SJCRH30 (cell line): Measurements from ENCODE around the gene COG5. TPM values are rescaled to one million over a fixed set of nuclear protein-coding genes. Genes with fewer than 3 reads are reported as not detected.

Source experiments
- DNase-seq, 2 experiments: peaks; one replicate each; pipeline ENCODE4 v3.0.0-alpha.2; 2015 to 2020
- H3K27ac ChIP-seq: fragments of 250-450 bp; sonication (Bioruptor Pico); 2 replicates; pipeline ENCODE4 v1.5.1; 2020; ENCODE audit warnings: mild to moderate bottlenecking, moderate library complexity
- H3K27me3 ChIP-seq: fragments of 250-450 bp; sonication (Bioruptor Pico); 2 replicates; pipeline ENCODE4 v1.5.1; 2020; ENCODE audit warnings: mild to moderate bottlenecking, moderate library complexity
- H3K36me3 ChIP-seq: fragments of 250-450 bp; sonication (Bioruptor Pico); 2 replicates; pipeline ENCODE4 v1.5.1; 2020; ENCODE audit warnings: mild to moderate bottlenecking, moderate library complexity
- H3K4me1 ChIP-seq: fragments of 250-450 bp; sonication (Bioruptor Pico); 2 replicates; pipeline ENCODE4 v1.5.1; 2020; ENCODE audit warnings: mild to moderate bottlenecking, moderate library complexity
- H3K4me3 ChIP-seq: fragments of 250-450 bp; sonication (Bioruptor Pico); 2 replicates; pipeline ENCODE4 v1.5.1; 2020; ENCODE audit warnings: mild to moderate bottlenecking, moderate library complexity
- H3K9me3 ChIP-seq: fragments of 250-450 bp; sonication (Bioruptor Pico); replicated peaks from 2 replicates; pipeline ENCODE4 v1.5.1; 2020; ENCODE audit warnings: mild to moderate bottlenecking, moderate library complexity
- total RNA-seq: library from RNA; depleted of rRNA; stranded (reverse); fragments of >200 nt; shearing (Covaris generic); gene quantifications from 2 replicates; pipeline ENCODE4 v1.2.3, GENCODE V29; 2014

Gene COG5
- total RNA-seq, 1 experiment from 2014 or later: 41.1 TPM

DNA sequence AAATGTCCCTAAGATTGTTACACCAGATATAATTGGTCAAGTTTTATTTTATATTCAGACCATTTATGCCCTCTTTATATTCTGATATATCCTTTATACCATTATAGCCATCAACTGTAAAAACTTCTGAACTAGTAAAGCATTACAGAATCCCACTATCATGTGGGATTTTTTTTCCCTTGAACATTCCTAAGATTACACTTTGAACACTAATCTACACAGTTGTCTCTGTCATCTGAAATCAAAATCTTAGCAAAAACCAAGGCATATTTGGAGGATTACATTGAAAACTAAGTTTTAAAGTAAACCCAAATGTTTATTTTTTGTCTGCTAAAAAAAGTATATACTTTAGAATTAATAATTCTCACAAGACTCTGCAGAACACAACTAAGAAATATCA, 210.0 kb downstream of the COG5 start:
- H3K27me3 ChIP-seq: no peaks in the 10 kb centered on the region
- no peaks in the 10 kb centered on the region for H3K4me1 ChIP-seq
- H3K4me3 ChIP-seq: no peak overlapping the region
- H3K27ac ChIP-seq: no peak overlapping the region
- no peaks in the 10 kb centered on the region for H3K9me3 ChIP-seq
- no peak for DNase-seq
- H3K36me3 ChIP-seq: no peaks in the 10 kb centered on the region

DNA sequence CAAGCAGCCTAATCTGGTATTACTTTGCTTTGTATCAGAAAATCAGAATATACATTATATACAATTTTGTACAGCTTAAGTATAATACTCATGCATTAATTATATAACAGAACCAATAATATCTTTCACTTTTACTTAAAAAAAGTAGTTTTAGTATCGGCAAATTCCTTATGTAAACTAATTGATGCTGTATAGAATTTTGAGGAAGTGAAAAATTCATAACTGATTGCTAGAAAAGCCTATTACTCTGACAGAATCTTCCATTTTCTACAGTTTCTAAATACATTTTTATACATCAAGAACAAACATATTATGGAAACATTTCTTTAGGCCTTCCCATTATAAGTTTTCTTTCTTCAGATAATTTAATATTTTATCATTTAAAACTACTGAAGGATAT, 217.8 kb downstream of the COG5 start:
- Histone ChIP-seq H3K9me3 (no peaks in the 10 kb centered on the region), H3K36me3 (no peaks in the 10 kb centered on the region), H3K27ac (no peak overlapping the region), H3K4me1 (no peaks in the 10 kb centered on the region), H3K4me3 (no peak overlapping the region), H3K27me3 (no peaks in the 10 kb centered on the region)
- DNase-seq: no peak

DNA sequence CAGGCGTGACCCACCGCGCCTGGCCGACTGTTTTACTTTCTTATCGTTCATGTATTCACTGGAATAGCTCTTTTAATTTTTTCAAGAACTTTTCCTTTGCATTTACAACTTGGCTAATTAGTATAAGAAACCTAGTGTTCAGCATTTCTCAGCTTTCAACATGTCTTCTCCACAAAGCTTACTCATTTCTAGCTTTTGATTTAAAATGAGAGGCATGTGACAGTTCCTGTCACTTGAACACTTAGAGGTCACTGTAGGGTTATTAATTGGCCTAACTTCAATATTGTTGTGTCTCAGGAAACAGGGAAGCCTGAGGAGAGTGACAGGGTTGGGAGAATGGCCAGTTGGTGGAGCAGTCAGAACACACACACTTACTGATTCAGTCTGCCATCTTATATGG, 218.9 kb downstream of the COG5 start:
- DNase-seq: no peak
- Histone ChIP-seq H3K36me3 (no peaks in the 10 kb centered on the region), H3K27ac (no peak overlapping the region), H3K27me3 (no peaks in the 10 kb centered on the region), H3K9me3 (no peaks in the 10 kb centered on the region), H3K4me3 (no peak overlapping the region), H3K4me1 (no peaks in the 10 kb centered on the region)

DNA sequence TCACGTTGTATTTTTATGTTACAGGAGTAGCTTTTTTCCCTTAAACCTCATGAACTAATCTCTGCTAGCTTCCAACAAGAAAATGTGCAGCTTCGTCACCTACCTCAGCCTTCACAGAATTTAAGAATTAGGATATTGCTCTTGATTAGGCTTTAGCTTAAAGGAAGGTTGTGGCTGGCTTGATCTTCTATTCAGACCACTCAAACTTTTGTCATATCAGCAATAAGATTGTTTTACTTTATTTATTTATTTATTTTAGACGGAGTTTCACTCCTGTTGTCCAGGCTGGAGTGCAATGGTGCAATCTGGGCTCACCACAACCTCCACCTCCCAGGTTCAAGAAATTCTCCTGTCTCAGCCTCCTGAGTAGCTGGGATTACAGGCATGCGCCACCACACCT, 219.4 kb downstream of the COG5 start:
- Histone ChIP-seq H3K4me3 (no peak overlapping the region), H3K27me3 (no peaks in the 10 kb centered on the region), H3K9me3 (no peaks in the 10 kb centered on the region), H3K36me3 (no peaks in the 10 kb centered on the region), H3K4me1 (no peaks in the 10 kb centered on the region), H3K27ac (no peak overlapping the region)
- DNase-seq: no peak

DNA sequence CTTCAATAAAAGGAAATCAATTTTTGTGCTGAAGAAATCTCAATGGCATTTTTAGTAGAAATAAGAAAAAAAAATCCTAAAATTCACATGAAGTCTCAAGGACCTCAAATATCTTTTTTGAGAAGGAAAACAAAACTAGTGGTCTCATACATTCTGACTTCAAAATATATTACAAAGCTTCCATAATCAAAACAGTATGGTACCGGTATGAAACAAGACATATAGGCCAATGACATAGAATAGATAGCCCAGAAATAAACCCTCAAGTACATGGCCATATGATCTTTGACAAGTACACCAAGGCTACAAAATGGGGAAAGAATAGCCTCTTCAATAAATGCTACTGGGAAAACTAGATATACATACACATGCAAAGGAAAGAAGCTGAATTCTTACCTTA, 225.6 kb downstream of the COG5 start:
- DNase-seq: no peak
- no peaks in the 10 kb centered on the region for H3K9me3 ChIP-seq
- no peaks in the 10 kb centered on the region for H3K4me1 ChIP-seq
- no peak overlapping the region for H3K27ac ChIP-seq
- no peaks in the 10 kb centered on the region for H3K36me3 ChIP-seq
- no peak overlapping the region for H3K4me3 ChIP-seq
- H3K27me3 ChIP-seq: no peaks in the 10 kb centered on the region

DNA sequence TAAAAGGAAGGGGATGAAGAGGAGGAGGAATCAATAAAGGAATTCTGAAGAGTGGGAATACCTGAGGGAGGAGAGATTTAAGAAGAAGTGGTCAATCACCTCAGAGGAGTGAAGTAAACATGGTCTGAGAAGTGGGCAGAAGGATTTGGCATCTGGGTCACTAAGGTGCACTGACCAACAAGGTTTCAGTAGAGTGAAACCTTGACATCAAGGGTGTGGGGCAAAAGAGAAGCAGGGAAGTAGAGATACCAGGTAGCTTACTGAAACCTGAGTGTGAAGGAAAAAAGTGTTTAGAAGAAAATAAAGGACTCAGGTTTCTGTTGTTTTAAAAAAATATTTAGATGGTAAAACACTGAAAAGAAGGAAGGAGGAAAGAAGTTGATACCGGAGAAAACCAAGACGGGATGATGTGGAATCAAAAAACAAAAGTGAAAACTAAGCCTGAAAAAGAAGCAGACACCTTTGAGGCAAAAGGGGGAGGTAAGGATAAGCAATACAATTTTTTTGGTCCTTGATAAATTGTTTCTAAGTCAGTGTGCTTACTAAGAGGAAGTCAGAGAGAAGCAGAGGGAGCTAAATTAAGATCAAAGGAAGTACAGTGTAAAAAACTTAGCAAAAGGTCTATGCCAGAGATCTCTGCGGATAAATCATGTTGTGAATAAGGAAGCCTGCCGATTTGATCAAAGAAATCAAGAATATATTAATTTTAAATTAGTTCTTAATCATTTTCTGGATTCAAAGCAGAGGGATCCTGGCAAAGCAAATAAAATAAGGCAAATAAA, 231.0 kb downstream of the COG5 start:
- H3K9me3 ChIP-seq: no peaks in the 10 kb centered on the region
- peaks cover 3% of the 10 kb centered on the region; the same call in 1 of the 2 replicates for H3K4me1 ChIP-seq
- H3K4me3 ChIP-seq: no peak overlapping the region
- no peak for DNase-seq
- no peak overlapping the region for H3K27ac ChIP-seq
- no peaks in the 10 kb centered on the region for H3K27me3 ChIP-seq
- no peaks in the 10 kb centered on the region for H3K36me3 ChIP-seq

DNA sequence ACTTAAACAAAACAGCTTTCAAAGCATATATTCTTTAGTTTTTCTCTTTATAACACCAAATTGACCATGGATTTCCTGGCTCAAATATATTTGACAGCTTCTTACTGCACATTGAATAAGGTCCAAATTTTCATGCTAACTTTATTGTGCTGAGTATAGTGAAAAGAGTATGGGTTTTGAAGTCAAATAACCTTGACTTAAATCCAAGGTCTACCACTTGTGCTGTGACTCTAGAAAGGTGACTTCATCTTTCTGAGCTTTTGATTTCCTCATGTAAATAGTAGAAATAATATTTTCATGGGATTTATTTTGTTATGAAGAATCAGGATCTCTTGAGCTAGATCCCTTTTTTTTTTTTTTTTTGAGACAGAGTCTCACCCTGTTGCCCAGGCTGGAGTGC, 233.2 kb downstream of the COG5 start:
- no peak overlapping the region for H3K4me3 ChIP-seq
- no peak overlapping the region for H3K27ac ChIP-seq
- H3K4me1 ChIP-seq: peaks cover 3% of the 10 kb centered on the region; the same call in 1 of the 2 replicates
- no peaks in the 10 kb centered on the region for H3K27me3 ChIP-seq
- H3K36me3 ChIP-seq: no peaks in the 10 kb centered on the region
- no peak for DNase-seq
- 0 out of 2 replicates have a peak, but pooled peaks cover 3% of the 10 kb centered on the region for H3K9me3 ChIP-seq

DNA sequence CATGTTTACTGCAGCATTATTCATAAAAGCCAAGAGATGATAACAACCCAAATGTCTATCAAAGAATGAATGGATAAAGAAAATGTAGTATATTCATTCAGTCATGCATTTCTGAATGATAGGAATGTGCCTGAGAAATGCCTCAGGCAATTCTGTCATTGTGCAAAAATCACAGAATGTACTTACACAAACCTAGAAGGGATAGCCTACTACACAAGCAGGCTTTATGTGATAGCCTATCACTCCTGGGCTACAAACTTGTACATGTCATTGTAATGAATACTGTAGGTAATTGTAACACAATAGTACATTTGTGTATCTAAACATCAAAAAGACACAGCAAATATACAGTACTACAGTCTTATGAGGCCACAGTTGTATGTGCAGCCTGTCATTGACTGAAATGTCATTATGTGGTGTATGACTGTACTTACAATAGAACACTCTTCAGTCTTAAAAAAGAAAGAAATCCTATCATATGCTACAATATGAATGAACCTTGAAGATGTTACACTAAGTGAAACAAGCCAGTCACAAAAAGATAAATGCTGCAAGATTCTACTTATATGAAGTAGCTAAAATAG, 235.6 kb downstream of the COG5 start:
- Histone ChIP-seq H3K4me1 (peaks cover 3% of the 10 kb centered on the region; the same call in 1 of the 2 replicates), H3K4me3 (no peak overlapping the region), H3K27ac (no peak overlapping the region), H3K36me3 (no peaks in the 10 kb centered on the region), H3K27me3 (no peaks in the 10 kb centered on the region), H3K9me3 (0 out of 2 replicates have a peak, but pooled peaks cover 3% of the 10 kb centered on the region)
- peak in 1 of 2 experiments; percentile 4 for DNase-seq

DNA sequence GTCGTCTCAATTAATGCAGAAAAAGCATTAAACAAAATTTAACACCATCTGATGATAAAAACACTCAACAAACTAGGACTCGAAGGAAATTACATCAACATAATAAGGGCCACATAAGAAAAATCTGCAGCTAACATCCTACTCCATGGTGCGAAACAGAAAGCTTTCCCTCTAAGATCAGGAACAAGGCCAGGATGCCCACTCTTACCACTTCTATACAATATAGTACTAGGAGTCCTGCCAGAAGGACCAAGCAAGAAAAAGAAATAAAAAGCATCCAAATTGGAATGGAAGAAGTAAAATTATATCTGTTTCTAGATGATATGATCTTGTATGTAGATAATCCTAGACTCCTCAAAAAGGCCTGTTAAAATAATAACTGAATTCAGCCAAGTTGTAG, 237.7 kb downstream of the COG5 start:
- Histone ChIP-seq H3K27me3 (no peaks in the 10 kb centered on the region), H3K9me3 (0 out of 2 replicates have a peak, but pooled peaks cover 3% of the 10 kb centered on the region), H3K36me3 (no peaks in the 10 kb centered on the region), H3K4me1 (peaks cover 3% of the 10 kb centered on the region; the same call in 1 of the 2 replicates), H3K4me3 (no peak overlapping the region), H3K27ac (no peak overlapping the region)
- DNase-seq: no peak

DNA sequence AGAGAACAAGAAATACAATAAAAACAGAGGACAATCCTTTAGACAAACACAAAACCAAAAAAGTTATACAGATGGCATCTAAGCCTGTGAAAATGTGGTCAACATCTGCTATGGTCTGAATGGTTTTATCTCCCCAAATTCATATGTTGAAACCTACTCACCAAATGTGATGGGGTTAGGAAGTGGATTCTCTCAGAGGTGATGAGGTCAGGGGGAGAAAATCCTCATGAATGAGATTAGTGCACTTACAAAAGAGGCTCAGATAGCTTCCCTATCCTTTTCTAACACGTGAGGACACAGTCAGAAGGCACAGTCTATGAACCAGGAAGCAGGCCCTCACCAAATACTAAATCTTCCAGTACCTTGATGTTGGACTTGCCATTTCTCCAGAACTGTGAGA, 241.7 kb downstream of the COG5 start:
- Histone ChIP-seq H3K4me1 (no peaks in the 10 kb centered on the region), H3K9me3 (0 out of 2 replicates have a peak, but pooled peaks cover under 1% of the 10 kb centered on the region), H3K27me3 (no peaks in the 10 kb centered on the region), H3K27ac (no peak overlapping the region), H3K4me3 (no peak overlapping the region), H3K36me3 (no peaks in the 10 kb centered on the region; the same call in 1 of the 2 replicates)
- no peak for DNase-seq

DNA sequence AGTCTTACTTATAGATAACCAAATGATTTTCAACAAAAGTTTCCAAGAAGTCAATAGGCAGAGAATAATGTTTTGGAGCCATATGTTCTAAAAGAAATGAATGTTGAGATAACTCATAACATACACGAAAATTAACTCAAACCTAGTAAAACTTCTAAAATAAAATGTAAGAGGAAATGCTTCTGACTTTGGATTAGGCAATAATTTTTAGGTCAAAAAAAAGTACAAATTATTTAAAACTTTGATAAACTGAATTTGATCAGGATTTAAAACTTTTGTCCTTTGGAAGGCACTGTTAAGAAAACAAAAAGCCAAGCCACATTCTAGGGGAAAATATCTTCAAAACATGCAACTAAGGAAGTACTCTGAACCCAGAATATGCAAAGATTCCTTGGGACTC, 242.1 kb downstream of the COG5 start:
- no peaks in the 10 kb centered on the region for H3K4me1 ChIP-seq
- no peak overlapping the region for H3K27ac ChIP-seq
- H3K9me3 ChIP-seq: no peaks in the 10 kb centered on the region
- no peaks in the 10 kb centered on the region; the same call in 1 of the 2 replicates for H3K36me3 ChIP-seq
- no peak overlapping the region for H3K4me3 ChIP-seq
- DNase-seq: no peak
- H3K27me3 ChIP-seq: no peaks in the 10 kb centered on the region

DNA sequence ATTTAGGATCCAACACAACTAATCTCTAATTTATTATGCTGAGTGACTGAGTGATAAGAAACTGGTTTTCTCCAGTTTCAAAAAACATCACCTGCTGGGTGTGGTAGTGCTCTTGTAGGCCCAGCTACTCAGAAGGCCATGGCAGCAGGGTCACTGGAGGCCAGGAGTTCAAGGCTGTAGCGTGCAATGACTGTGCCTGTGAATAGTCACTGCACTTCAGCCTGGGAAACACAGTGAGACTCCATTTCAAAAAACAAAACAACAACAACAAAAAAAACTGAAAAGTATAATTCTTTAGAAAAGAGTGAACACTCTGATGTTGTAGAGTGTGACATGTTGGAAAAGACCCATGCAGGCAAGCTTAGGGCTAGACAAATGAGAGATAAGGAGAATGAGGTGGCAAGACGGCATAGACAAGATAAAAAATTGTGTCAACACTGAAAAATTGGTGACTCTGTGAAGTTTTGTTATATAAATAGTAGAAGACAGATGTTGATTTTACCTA, 243.9 kb downstream of the COG5 start:
- Histone ChIP-seq H3K27ac (no peak overlapping the region), H3K4me1 (no peaks in the 10 kb centered on the region), H3K36me3 (no peaks in the 10 kb centered on the region; the same call in 1 of the 2 replicates), H3K9me3 (no peaks in the 10 kb centered on the region), H3K27me3 (no peaks in the 10 kb centered on the region), H3K4me3 (no peak overlapping the region)
- no peak for DNase-seq

DNA sequence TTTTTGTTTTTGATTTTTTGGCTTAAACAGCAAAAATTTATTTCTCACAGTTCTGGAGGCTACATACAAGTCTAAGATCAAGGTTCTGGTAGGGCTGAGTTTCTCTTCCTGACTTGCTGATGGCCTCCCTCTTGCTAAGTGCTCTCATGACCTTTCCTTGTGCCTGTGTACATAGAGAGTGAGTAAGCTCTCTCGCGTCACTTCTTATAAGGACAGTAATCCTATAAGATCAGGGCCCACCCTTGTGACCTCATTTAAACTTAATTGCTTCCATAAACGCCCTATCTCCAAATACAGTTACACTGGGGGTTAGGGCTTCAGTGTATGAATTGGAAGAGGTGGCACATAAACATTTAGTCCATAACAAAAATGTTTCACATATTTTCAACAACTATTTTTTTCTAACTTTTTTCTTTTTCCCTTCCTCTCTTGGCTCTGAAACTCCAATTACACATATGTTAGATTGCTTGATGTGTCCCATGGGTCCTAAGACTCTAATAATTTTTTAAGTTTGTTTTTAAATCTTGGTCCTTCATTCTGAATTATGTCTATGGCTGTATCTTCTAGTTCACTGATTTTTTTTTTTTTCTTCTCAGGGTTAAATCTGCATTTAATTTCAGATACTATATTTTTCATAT, 245.1 kb downstream of the COG5 start:
- Histone ChIP-seq H3K4me1 (no peaks in the 10 kb centered on the region), H3K9me3 (no peaks in the 10 kb centered on the region), H3K27me3 (no peaks in the 10 kb centered on the region), H3K27ac (no peak overlapping the region), H3K4me3 (no peak overlapping the region), H3K36me3 (no peaks in the 10 kb centered on the region; the same call in 1 of the 2 replicates)
- DNase-seq: no peak

DNA sequence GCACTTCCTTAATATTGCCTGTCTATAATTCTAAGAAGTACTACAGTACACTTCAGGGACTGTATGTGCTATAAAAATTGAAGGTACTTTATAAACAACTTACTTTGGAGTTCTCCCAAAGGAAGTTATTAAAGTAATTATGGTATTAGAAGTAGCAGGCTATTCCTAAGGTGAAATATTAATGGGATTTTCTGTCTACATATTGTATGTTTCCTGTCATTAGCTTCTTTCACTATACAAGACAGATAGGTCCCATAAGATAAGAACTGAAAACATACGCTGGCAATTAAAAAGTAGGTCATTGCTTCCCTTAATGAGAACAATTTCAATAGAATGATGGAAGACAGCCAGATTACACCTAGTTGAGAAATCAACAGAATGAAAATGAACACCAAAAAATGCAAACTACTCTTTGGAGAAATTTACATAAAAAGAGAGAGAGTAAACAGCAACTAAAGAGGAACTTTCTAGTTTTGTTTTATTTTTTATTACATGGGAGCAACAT, 248.0 kb downstream of the COG5 start:
- Histone ChIP-seq H3K27me3 (no peaks in the 10 kb centered on the region), H3K9me3 (no peaks in the 10 kb centered on the region), H3K4me1 (no peaks in the 10 kb centered on the region), H3K36me3 (no peaks in the 10 kb centered on the region; the same call in 1 of the 2 replicates), H3K4me3 (no peak overlapping the region), H3K27ac (no peak overlapping the region)
- no peak for DNase-seq

DNA sequence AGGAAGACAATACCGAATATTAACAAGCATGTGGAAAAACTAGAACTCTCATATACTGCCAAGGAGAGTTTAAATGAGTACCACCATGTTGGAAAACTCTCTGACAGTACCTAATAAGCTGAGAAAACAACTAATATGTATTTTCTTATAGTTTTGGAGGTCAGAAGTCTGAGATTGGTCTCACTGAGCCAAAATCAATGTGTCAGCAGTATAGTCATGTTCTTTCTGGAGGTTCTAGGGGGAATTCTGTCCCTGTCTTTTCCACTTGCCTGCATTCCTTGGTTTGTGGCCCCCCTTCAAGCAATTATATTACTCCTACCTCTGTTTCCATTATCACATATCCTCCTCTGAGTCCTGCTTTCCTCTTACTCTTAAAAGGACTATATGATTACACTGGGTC, 250.4 kb downstream of the COG5 start:
- Histone ChIP-seq H3K4me1 (no peaks in the 10 kb centered on the region), H3K27ac (no peak overlapping the region), H3K9me3 (no peaks in the 10 kb centered on the region), H3K36me3 (no peaks in the 10 kb centered on the region; the same call in 1 of the 2 replicates), H3K4me3 (no peak overlapping the region), H3K27me3 (no peaks in the 10 kb centered on the region)
- DNase-seq: no peak
